LNCAP (cell line): Measurements from ENCODE around the gene MMP1.

ENCODE experiments used
- TF ChIP-seq, protein P1 (sequence below): fragments of 450-650 bp; IDR thresholded peaks from 2 replicates; pipeline ENCODE4 v1.5.1; 2017; ENCODE audit warnings: mild to moderate bottlenecking

MMP1 gene

GRCh38 chr11:102771351-102771750, 26.6 kb downstream of the MMP1 start:
- TF ChIP-seq, protein P1, sequence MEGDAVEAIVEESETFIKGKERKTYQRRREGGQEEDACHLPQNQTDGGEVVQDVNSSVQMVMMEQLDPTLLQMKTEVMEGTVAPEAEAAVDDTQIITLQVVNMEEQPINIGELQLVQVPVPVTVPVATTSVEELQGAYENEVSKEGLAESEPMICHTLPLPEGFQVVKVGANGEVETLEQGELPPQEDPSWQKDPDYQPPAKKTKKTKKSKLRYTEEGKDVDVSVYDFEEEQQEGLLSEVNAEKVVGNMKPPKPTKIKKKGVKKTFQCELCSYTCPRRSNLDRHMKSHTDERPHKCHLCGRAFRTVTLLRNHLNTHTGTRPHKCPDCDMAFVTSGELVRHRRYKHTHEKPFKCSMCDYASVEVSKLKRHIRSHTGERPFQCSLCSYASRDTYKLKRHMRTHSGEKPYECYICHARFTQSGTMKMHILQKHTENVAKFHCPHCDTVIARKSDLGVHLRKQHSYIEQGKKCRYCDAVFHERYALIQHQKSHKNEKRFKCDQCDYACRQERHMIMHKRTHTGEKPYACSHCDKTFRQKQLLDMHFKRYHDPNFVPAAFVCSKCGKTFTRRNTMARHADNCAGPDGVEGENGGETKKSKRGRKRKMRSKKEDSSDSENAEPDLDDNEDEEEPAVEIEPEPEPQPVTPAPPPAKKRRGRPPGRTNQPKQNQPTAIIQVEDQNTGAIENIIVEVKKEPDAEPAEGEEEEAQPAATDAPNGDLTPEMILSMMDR: no peak

GRCh38 chr11:102770191-102770590, 27.8 kb downstream of the MMP1 start:
- TF ChIP-seq, protein P1: no peak

- TF ChIP-seq, protein P1: no peak
Measured at GRCh38 chr11:102767800-102768199, 30.2 kb downstream of the MMP1 start.

- TF ChIP-seq, protein P1: no peak
Measured at GRCh38 chr11:102763440-102763839, 34.5 kb downstream of the MMP1 start.

GRCh38 chr11:102762361-102762767, 35.6 kb downstream of the MMP1 start:
- TF ChIP-seq, protein P1: no peak

- TF ChIP-seq, protein P1: no peak
Measured at GRCh38 chr11:102761646-102762238, 36.2 kb downstream of the MMP1 start.

- TF ChIP-seq, protein P1: no peak
Measured at GRCh38 chr11:102760344-102761035, 37.5 kb downstream of the MMP1 start.
